ENCODE data around the gene HTD2. TPM values are rescaled to one million over a fixed set of nuclear protein-coding genes. Genes with fewer than 3 reads are reported as not detected.

The HTD2 gene
- total RNA-seq, 1 experiment from 2014 or later = 8.2 TPM

DNA sequence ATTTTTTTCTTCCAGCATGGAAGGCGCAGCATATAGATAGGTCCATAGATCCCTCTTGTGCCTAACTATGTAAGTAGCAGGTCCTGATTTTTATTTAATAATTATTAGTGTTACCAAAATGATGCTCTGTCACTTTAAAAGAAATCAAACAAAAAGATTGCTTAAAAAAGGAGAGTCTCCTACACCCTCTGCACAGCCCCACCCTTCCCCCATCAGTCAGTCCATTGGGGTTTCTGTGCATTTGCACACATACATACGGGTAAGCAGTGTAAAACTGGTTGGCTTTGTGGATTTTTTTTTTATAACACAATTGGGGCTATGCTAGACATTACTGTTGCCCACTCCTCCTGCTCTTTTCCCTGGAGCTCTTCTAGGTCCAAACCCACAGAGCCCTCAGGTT is 7.2 kb upstream of the HTD2 start:
- DNase-seq = no peak

GRCh38 chr3:58299839-58300516 is 6.3 kb upstream of the HTD2 start:
- CTCF ChIA-PET = interaction anchor here (0.6 to 2.4 kb wide), 12 partner anchors 29 to 313 kb away, joined by 3 to 41 read pairs (median 4); partner anchors contain the start of genes ABHD6 and FLNB
- POLR2A ChIA-PET = no interaction called here
- Mint-ChIP-seq H3K27me3 (ENCODE audit: insufficient read depth, unreplicated experiment) (no peaks in the 10 kb centered on the region), H3K36me3 (ENCODE audit: insufficient read depth, unreplicated experiment) (no peaks in the 10 kb centered on the region), H3K4me1 (ENCODE audit: low read depth, unreplicated experiment) (no peaks in the 10 kb centered on the region), H3K27ac (ENCODE audit: unreplicated experiment) (no peak overlapping the region), H3K4me3 (ENCODE audit: unreplicated experiment) (no peak overlapping the region), H3K9me3 (ENCODE audit: unreplicated experiment) (no peaks in the 10 kb centered on the region)
- Histone ChIP-seq H3K4me1 (no peaks in the 10 kb centered on the region), H3K36me3 (ENCODE audit: control insufficient read depth, insufficient read depth, low read length) (no peaks in the 10 kb centered on the region), H3K9me3 (peaks cover 3% of the 10 kb centered on the region; the same call in 1 of the 2 replicates), H3K4me3 (ENCODE audit: low read depth, low read length) (no peak overlapping the region), H3K27me3 (replicated peaks; ENCODE audit: control insufficient read depth, insufficient read depth, low read length) (no peaks in the 10 kb centered on the region)
- intact Hi-C loops (cut with micrococcal nuclease; ENCODE audit: unreplicated experiment) = loop anchor here (1.0 kb wide), 2 partner anchors 83 to 113 kb away; no protein-coding TSS in a partner anchor
- BruUV-seq (replicated peaks) = no TSS peak
- peak in 1 of 2 experiments; percentile 17 for DNase-seq
- peak; percentile 30 to 69 for TF ChIP-seq CTCF (IDR thresholded peaks at IDR 0.05; ENCODE audit: insufficient read depth in 1 of 2, low read depth in 1 of 2, low read length in 1 of 2, severe bottlenecking in 1 of 2, unreplicated experiment in 1 of 2)

More for the DNA sequence above, 7.2 kb upstream of the HTD2 start:
- CTCF ChIA-PET = interaction anchor here (0.6 to 2.4 kb wide), 5 partner anchors 61 to 312 kb away, joined by 3 to 41 read pairs (median 7); partner anchors contain the start of gene ABHD6
- Mint-ChIP-seq H3K27ac (ENCODE audit: unreplicated experiment) (no peak overlapping the region), H3K36me3 (ENCODE audit: insufficient read depth, unreplicated experiment) (no peaks in the 10 kb centered on the region), H3K4me3 (ENCODE audit: unreplicated experiment) (no peak overlapping the region), H3K27me3 (ENCODE audit: insufficient read depth, unreplicated experiment) (no peaks in the 10 kb centered on the region), H3K4me1 (ENCODE audit: low read depth, unreplicated experiment) (no peaks in the 10 kb centered on the region), H3K9me3 (ENCODE audit: unreplicated experiment) (no peaks in the 10 kb centered on the region)
- Histone ChIP-seq H3K9me3 (peaks cover 3% of the 10 kb centered on the region; the same call in 1 of the 2 replicates), H3K36me3 (ENCODE audit: control insufficient read depth, insufficient read depth, low read length) (no peaks in the 10 kb centered on the region), H3K4me1 (no peaks in the 10 kb centered on the region), H3K4me3 (ENCODE audit: low read depth, low read length) (no peak overlapping the region), H3K27me3 (replicated peaks; ENCODE audit: control insufficient read depth, insufficient read depth, low read length) (no peaks in the 10 kb centered on the region)
- POLR2A ChIA-PET = no interaction called here
- no peak for TF ChIP-seq CTCF (IDR thresholded peaks at IDR 0.05; ENCODE audit: insufficient read depth in 1 of 2, low read depth in 1 of 2, low read length in 1 of 2, severe bottlenecking in 1 of 2, unreplicated experiment in 1 of 2)
- BruUV-seq (replicated peaks) = no TSS peak
- intact Hi-C loops (cut with micrococcal nuclease; ENCODE audit: unreplicated experiment) = no loop called here

DNA sequence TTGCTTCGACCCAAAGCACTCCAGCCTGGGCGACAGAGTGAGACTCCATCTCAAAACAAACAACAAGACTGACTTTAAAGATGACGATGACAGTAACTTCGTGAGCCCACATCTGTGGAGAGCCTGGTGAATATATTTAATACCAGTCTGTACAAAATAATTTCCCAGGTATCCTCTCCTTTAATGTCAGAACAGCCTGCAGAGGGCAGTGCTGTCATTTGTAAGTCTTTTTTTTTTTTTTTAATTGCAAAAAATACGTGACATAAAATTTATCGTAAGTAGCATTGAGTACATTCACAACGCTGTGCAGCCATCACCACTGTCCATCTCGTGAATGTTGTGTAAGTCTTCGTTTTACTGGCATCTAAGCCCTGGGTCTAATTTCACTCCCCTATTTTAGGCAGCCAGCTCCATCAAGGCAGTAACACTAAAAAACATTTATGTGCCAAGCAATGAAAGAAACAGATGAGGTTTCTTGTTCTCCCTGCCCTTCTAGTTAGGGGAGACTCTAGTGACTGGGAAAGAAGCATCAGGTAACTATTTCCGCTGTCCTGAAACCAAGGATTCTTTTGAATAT is 1.4 kb downstream of the HTD2 start:
- peak in 1 of 2 experiments; percentile 22 for DNase-seq
- ChIA-PET POLR2A (no interaction called here), CTCF (interaction anchor here (1.1 to 2.0 kb wide), 3 partner anchors 86 to 132 kb away, joined by 3 to 4 read pairs (median 3); no protein-coding TSS in a partner anchor)
- intact Hi-C loops (cut with micrococcal nuclease; ENCODE audit: unreplicated experiment) = loop anchor here (2.0 kb wide), 3 partner anchors 59 to 225 kb away; partner anchors contain the start of gene ABHD6
- Histone ChIP-seq H3K4me3 (ENCODE audit: low read depth, low read length) (peak overlapping the region; percentile 54), H3K9me3 (no peaks in the 10 kb centered on the region), H3K4me1 (0 out of 2 replicates have a peak, but pooled peaks cover 10% of the 10 kb centered on the region), H3K36me3 (ENCODE audit: control insufficient read depth, insufficient read depth, low read length) (peaks cover 2% of the 10 kb centered on the region), H3K27me3 (replicated peaks; ENCODE audit: control insufficient read depth, insufficient read depth, low read length) (no peaks in the 10 kb centered on the region)
- peak; percentile 23 to 32 for TF ChIP-seq CTCF (IDR thresholded peaks at IDR 0.05; ENCODE audit: insufficient read depth in 1 of 2, low read depth in 1 of 2, low read length in 1 of 2, severe bottlenecking in 1 of 2, unreplicated experiment in 1 of 2)
- H3K4me1 Mint-ChIP-seq (ENCODE audit: low read depth, unreplicated experiment) = peaks cover 7% of the 10 kb centered on the region
- H3K27me3 Mint-ChIP-seq (ENCODE audit: insufficient read depth, unreplicated experiment) = no peaks in the 10 kb centered on the region
- H3K27ac Mint-ChIP-seq (ENCODE audit: unreplicated experiment) = no peak overlapping the region
- no peaks in the 10 kb centered on the region for H3K9me3 Mint-ChIP-seq (ENCODE audit: unreplicated experiment)
- BruUV-seq (replicated peaks) = no TSS peak
- peak overlapping the region; percentile 99 for H3K4me3 Mint-ChIP-seq (ENCODE audit: unreplicated experiment)
- peaks cover 57% of the 10 kb centered on the region for H3K36me3 Mint-ChIP-seq (ENCODE audit: insufficient read depth, unreplicated experiment)
